SKM-1 (cell line): Measurements from ENCODE around the gene PRRT3.
A peak's percentile ranks its signal among the peaks of the same experiment; 100 is the strongest.
"Not testable (repeated sequence)": the region's sequence is repeated elsewhere in the genome, so short reads cannot be mapped to it uniquely, and the experiment has no call there.

Source experiments
- DNase-seq: peaks from one replicate; lab custom pipeline; 2025; ENCODE audit not compliant: unreplicated experiment; lab: John Stamatoyannopoulos, UW

PRRT3 gene

GRCh38 chr3:9918261-9919038, 33.8 kb downstream of the PRRT3 start:
- no peak for DNase-seq

GRCh38 chr3:9917820-9918219, 34.4 kb downstream of the PRRT3 start:
- no peak for DNase-seq

GRCh38 chr3:9916734-9917680, 35.2 kb downstream of the PRRT3 start, which contains the start of gene IL17RC:
Gene IL17RC (plus strand): TSS chr3:9917098. CDS start chr3:9917316, 218 bp downstream.
- DNase-seq: no peak

- DNase-seq: no peak
Measured at GRCh38 chr3:9916346-9916733, 35.9 kb downstream of the PRRT3 start.

DNA sequence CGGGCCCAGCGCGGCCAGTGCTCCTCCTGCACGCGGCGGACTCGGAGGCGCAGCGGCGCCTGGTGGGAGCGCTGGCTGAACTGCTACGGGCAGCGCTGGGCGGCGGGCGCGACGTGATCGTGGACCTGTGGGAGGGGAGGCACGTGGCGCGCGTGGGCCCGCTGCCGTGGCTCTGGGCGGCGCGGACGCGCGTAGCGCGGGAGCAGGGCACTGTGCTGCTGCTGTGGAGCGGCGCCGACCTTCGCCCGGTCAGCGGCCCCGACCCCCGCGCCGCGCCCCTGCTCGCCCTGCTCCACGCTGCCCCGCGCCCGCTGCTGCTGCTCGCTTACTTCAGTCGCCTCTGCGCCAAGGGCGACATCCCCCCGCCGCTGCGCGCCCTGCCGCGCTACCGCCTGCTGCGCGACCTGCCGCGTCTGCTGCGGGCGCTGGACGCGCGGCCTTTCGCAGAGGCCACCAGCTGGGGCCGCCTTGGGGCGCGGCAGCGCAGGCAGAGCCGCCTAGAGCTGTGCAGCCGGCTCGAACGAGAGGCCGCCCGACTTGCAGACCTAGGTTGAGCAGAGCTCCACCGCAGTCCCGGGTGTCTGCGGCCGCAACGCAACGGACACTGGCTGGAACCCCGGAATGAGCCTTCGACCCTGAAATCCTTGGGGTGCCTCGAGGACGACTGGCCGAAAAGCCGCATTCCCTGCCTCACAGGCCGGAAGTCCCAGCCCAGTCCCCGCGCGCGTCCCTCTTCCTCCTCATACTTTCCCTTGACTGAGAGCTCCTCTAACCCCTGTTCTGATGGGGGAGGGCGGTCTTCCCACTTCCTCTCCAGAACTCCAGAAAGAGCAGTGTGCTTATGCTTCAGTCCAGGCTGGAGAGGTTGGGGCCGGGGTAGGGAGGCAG, 36.7 kb downstream of the PRRT3 start:
- no peak for DNase-seq

DNA sequence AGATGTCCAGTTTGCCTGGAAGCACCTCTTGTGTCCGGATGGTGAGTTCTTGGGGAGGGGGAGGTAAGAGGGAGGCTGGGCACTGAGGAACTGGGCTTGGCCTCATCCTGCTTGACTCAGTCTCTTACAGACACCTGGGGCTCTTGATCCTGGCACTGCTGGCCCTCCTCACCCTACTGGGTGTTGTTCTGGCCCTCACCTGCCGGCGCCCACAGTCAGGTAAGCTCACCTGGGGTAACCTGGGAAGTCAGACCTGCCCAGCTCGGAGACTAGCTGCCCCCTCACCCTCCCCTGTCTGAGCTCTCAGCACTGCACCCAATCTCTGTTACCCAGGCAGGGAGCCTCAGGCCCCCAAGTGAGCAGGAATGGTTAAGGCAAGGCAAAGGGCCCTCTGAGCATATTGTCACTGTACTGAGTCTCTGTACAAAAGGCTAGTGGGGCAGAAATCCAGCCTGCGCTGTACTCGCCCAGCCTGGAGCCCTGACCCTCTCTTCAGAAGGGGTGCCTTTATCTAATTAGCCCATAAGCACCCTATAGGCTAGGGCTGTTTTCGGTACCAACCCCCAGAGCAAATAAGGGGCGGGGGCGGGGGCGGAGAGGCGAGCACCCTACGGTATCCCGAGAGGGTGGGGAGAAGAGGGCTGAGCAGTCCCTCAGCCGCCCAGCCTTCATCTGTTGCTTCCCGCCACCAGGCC, 37.5 kb downstream of the PRRT3 start:
- DNase-seq: no peak

DNA sequence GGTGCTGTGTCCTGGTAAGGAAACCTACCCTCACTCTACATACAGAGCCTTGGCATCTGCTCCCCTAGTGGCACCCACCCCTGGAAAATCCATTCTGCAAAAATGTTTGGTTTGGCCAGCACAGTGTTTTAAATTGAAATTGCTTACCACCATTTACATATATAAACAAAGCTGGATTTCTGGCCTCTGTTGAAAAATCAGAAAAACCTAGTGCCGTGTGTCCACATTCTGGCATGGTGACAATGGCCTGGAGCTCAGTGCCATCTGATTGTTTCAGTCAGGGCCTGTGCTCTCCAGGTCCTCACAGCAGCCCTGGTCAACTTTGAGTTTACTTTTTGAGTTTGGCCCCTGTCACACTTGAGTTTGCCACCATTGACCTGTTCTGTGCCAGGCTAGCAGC, 38.2 kb downstream of the PRRT3 start:
- no peak for DNase-seq

- no peak for DNase-seq
Measured at GRCh38 chr3:9913601-9914000, 38.6 kb downstream of the PRRT3 start.

DNA sequence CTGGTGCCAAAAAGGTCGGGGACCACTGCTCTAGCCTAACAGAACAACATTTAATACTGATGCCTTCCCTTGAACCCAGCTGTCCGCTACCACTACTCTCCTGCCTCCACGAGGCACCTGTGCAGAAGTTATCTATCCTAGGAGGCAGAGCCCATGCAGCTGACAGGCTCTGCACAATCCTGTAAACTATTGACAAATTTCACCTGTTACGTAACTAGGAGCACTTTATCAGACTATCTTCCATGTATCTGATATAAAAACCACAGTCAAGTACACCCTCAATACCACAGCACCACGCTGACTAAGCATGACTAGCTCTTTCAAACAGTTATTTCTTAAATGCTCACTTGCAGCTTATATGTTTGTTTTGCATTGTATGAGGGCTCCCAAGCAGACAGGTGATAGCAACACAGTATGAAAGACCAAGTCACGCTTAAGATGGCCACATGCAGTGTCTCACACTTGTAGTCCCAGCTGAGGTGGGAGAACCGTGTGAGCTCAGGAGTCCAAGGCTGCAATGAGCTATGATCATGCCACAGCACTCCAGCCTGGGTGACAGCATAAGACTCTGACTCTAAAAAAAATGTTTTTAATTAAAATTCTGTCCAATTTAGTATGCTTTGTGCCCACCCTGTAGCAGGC, 39.8 kb downstream of the PRRT3 start:
- peak; percentile 28 for DNase-seq

DNA sequence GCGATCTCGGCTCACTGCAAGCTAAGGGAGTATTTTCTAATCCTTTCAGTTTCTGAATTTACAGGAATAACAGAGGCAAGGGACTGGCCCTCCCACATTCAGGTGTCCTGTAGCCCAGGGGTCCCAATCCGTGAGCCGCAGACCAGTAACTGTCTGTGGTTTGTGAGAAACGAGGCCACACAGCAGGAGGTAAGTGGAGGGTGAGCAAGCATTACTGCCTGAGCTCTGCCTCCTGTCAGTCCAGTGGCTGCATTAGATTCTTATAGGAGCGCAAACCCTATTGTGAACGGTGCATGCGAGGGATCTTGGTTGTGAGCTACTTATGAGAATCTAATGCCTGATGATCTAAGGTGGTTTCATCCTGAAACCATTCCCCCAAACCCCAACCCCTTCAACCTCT, 40.3 kb downstream of the PRRT3 start:
- DNase-seq: no peak

DNA sequence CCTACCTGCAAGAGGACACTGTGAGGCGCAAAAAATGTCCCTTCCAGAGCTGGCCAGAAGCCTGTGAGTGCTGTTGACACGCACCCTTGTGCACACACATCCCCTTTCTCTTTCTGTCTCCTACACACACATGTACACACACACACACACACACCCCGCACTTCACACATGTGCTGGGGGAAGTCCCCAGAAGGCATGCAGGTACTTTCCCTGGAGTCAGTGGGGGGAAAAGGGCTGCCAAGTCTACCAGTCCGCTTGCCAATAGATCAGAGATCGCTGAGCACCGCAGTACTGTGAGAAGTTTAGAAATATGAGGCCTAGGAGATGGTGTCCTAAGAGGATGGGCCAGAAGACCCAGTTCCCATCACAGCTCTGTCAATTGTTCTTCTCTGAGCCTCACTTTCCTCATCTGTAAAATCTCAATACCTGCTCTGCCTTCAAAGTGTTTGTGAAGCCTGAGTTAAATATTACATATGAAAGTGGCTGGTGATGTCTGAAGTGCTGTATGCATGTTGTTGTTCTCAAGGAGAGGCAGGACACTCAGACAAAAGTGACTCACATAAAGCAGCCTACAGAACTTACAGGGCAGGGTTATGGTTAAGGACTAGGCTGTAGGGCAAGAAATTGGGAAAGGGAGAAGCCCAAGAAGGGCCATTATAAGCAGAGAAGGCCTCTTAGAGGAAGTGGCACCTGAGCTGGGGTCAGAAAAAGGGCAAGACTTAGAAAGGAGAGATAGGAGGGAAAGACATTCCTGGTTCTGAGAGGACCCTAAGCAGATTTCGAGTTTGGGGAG, 42.8 kb downstream of the PRRT3 start:
- no peak for DNase-seq

DNA sequence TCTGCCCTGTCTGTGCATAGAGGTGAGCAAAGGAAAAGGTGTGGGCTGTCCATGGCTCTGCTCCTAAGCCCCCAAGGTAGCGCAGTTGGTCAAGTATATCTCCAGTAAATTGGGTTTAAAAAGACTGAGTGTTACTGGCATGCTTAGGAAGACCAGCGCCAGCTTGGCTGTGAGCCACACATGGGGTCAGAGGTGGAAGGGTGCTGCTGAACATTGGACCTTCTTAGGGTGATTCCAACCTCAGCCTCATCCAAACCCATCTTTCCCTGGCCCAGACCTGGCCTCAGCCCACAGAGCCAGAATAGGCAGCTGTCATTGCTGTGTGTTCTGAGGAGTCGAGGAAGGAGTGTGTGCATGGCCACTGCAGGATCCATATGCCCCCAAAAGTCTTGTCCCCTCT, 43.9 kb downstream of the PRRT3 start:
- DNase-seq: no peak

GRCh38 chr3:9906480-9906879, 45.7 kb downstream of the PRRT3 start:
- no peak for DNase-seq

GRCh38 chr3:9903904-9904303, 48.3 kb downstream of the PRRT3 start:
- no peak for DNase-seq

DNA sequence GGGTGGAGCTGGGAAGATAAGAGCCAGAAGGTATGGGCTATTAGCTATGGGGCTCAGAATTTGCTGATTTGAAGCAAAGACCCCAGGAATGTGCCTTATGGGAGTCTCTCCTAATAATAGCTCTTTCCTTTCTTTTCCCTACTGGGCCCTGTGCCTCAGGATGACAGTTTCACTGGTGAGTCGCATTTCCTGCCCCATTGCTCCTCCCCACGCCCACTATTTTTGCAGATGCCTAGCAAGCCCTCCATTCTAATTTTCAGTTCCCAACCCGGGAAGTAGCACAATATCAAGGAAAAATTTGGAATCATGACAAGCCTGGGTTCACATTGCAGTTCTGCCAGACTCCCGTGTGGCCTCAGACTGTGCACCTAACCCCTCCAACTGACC, 49.0 kb downstream of the PRRT3 start:
- DNase-seq: no peak

DNA sequence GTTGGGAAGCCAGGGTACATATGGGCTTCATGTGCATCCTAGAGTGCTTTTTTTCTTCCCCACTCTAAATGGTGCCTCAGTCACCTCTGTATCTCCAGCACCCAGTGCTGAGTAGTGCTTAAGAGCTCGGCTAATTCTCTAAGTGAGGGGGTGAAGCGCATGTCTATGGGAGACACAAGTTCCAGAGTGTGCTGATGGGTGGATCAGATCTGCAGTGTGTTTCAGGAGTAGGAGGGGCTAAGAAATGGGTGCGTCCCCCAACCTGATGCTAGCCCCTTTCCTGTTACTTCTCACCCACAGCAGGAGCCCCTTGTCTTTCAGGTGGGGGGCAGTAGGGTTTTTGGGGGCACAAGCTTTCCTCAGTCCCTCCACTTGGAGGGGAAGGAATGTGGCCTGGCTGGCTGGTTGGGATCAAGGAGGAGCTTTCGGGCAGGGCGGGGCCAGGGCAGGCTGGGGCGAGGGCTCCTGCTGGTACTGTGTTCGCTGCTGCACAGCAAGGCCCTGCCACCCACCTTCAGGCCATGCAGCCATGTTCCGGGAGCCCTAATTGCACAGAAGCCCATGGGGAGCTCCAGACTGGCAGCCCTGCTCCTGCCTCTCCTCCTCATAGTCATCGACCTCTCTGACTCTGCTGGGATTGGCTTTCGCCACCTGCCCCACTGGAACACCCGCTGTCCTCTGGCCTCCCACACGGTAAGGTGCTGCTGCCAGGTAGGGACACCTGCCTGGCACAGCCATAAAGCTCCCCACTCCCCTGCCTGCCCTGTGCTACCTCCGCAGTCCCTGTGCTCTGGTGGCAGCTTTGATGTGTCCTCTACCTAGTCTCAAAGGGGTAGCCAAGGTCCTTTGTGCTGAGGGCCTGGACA, 49.6 kb downstream of the PRRT3 start, which contains the start of gene IL17RE:
Gene IL17RE, plus strand, starts transcription at position 477 of the 866 bp plus-strand sequence. Its CDS starts 85 bp downstream, at position 562.
- no peak for DNase-seq

GRCh38 chr3:9901967-9902366, 50.2 kb downstream of the PRRT3 start:
- no peak for DNase-seq

DNA sequence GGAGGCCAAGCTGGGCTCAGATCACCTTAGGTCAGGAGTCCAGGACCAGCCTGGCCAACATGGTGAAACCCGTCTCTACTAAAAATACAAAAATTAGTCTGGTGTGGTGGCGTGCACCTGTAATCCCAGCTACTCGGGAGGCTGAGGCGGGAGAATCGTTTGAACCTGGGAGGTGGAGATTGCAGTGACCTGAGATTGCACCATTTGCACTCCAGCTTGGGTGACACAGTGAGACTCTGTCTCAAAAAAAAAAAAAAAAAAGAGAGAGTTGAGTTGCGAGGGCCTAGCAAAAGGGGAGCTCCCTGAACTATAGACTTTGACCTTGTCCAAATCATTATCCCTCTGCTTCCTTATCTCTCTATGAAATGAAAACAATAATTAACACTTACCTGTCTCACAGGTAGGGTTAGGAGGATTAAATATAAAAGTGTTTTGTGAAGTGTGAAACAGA, 51.2 kb downstream of the PRRT3 start:
- not testable (repeated sequence) for DNase-seq
